HUES48 (cell line): ENCODE data around the gene TNFRSF9.

ENCODE experiments used
- H3K27ac ChIP-seq: one replicate; pipeline ENCODE4 v1.7.0; 2013; ENCODE audit warnings: low read depth, low read length, inconsistent platforms
- H3K27me3 ChIP-seq: 2 replicates; pipeline ENCODE4 v1.6.1; 2013; ENCODE audit warnings: mild to moderate bottlenecking, low read length; ENCODE audit not compliant: control insufficient read depth, insufficient read depth
- H3K36me3 ChIP-seq: 2 replicates; pipeline ENCODE4 v1.6.1; 2013; ENCODE audit warnings: low read length; ENCODE audit not compliant: control insufficient read depth, insufficient read depth
- H3K4me1 ChIP-seq: 2 replicates; pipeline ENCODE4 v1.6.1; 2013; ENCODE audit warnings: mild to moderate bottlenecking, low read length; ENCODE audit not compliant: control insufficient read depth, insufficient read depth
- H3K4me3 ChIP-seq: 2 replicates; pipeline ENCODE4 v1.5.1; 2013; ENCODE audit warnings: mild to moderate bottlenecking, low read depth, low read length
- H3K9ac ChIP-seq: 2 replicates; pipeline ENCODE4 v1.6.1; 2013; ENCODE audit warnings: mild to moderate bottlenecking, low read depth, low read length, moderate library complexity
- H3K9me3 ChIP-seq: 2 replicates; pipeline ENCODE4 v1.6.1; 2013; ENCODE audit warnings: low read length; ENCODE audit not compliant: control insufficient read depth, insufficient read depth

TNFRSF9 gene

DNA sequence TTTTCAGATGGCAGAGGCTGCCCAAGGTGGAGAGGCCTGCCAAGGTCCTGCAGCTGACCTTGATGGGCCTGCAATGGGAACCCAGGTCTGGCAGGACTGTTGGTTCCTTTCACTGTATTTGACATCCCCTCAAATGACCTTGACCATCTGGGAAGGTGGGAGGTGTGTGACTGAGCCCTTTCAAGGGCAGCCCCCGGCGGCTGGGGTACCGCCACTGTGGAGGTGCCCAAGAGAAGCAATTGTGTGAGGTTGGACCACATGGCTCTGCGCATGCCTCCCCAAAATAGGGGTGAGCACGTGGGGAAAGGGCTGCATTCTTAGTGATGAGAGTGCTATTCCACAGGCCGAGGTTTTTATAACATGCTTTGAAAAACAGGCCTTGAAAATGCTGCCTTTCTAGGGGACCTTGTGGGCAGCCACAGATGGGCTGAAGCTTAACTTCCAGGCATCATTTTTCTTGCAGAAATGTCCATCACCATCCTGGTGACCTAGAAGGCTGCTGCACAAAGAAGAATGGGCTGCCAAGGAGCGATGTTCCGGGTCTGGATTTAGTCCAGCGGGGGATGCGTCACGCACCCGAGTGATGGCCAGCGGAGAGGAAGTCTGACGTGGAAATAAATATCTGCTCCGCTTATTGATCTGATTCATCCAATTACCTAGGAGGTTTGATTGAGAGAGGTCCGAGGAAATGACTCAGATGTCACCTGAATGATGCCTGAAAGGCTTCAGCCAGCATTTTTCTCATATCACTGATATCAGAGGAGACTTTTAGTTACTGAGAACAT lies 71.3 kb downstream of the TNFRSF9 start:
- no peaks in the 10 kb centered on the region for H3K36me3 ChIP-seq
- H3K4me1 ChIP-seq, result no peaks in the 10 kb centered on the region
- H3K27me3 ChIP-seq, result no peaks in the 10 kb centered on the region
- no peak overlapping the region for H3K27ac ChIP-seq
- no peak overlapping the region for H3K4me3 ChIP-seq
- no peaks in the 10 kb centered on the region for H3K9me3 ChIP-seq
- H3K9ac ChIP-seq, result no peak overlapping the region

DNA sequence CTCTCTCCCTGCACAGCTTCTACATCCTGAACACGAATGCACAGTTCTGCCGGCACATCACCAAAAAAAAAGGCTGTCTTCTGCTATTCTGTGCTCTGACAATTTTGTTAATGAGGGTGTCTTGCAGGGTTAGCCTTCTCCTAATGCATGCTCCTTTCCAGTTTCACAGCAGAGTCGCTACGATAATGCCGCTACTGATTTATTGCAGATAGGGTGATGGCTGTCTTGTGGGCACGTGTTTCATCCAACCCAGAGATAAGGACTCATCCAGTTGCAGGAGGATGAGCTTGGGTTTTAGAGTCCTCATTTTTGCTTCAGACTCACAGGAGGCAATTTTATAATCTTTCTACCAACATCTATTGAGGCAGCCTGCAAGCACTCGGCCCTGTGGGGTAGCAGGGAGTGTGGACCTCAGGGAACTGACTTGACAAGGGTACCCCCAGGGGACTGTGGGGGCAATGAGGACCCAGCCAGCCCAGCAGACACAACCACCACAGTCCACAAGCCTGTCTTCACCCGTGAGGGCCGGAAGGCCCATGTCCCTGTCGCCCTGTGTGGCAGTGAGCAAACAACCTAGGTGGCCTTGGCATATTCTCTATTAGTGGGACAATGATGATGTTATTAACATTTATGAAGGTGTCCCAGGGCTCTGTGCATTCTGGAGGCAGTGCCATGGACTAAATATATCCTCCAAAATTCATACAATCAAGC lies 72.4 kb downstream of the TNFRSF9 start:
- Histone ChIP-seq H3K4me3 (no peak overlapping the region), H3K36me3 (no peaks in the 10 kb centered on the region), H3K27ac (no peak overlapping the region), H3K4me1 (no peaks in the 10 kb centered on the region), H3K9ac (no peak overlapping the region), H3K9me3 (no peaks in the 10 kb centered on the region), H3K27me3 (no peaks in the 10 kb centered on the region)

DNA sequence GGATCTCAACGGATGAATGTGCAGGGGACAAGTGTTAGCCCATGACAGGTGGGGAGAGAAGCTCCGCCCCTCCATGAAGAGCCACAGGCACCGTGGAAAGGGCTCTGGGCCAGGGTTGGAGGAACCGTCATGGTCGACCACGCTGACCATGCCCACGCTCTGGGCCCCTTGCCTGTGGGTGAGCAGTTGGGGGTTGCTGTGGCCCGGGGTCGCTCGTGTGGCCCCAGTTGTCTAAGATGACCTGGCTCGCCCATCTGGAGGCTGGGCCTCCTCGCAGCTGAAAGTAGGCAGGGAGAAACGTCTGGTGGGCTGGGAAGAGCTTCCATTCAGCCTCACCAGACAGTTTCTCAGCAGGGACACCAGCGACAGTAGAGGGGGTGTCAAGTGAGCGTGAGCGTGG lies 74.7 kb downstream of the TNFRSF9 start:
- H3K4me1 ChIP-seq, result no peaks in the 10 kb centered on the region
- H3K9me3 ChIP-seq, result no peaks in the 10 kb centered on the region
- H3K4me3 ChIP-seq, result no peak overlapping the region
- no peak overlapping the region for H3K27ac ChIP-seq
- H3K36me3 ChIP-seq, result no peaks in the 10 kb centered on the region
- H3K27me3 ChIP-seq, result no peaks in the 10 kb centered on the region
- no peak overlapping the region for H3K9ac ChIP-seq
